PC-9 (cell line): Measurements from ENCODE around the gene PON3.

Experiments used
- CTCF ChIP-seq: fragments of 200-600 bp; sonication (generic); conservative IDR thresholded peaks from 2 replicates; pipeline ENCODE4 v1.6.1; 2017; ENCODE audit warnings: mixed run types, antibody characterized with exemption, mild to moderate bottlenecking, moderate library complexity
- EZH2 ChIP-seq: fragments of 200-600 bp; sonication (generic); IDR thresholded peaks from 2 replicates; pipeline ENCODE4 v1.8.0; 2017; ENCODE audit warnings: antibody characterized with exemption, low read depth

DNA sequence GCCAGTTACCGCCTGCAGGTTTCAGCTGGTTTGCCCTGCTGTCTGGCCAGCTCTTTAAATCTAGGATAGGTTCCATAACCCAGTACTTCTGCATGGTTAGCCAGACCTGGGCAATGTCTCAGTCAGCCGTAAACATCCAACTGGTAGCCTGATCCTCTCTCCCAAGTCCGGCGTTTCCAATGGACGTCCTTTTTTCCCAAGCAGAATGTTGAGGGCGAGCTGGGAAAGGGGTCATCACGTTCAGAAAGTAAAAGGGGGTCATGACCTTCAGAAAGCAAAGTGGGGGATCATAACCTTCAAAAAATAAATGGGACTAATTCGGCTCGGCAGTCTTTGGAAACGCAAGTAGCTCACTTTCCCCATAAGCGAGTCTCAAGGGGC lies 430 bp downstream of the PON3 start:
- TF ChIP-seq EZH2 (no peak), CTCF (no peak)
